T-cell (primary cell): ENCODE data around the gene PPHLN1. TPM values are rescaled to one million over a fixed set of nuclear protein-coding genes. Genes with fewer than 3 reads are reported as not detected.

ENCODE experiments used
- ATAC-seq, 4 experiments: fragments of 200-7000 bp in 3 of 4; fragments of 150-1000 bp in 1 of 4; cut with Tn5 transposase; replicated peaks in 1 of 4; 1 replicate in 3 of 4; 2 replicates in 1 of 4; pipeline ENCODE4 v1.10.0; 2021; ENCODE audit warnings: moderate library complexity in 3 of 4, mild to moderate bottlenecking in 2 of 4, moderate number of reproducible peaks in 1 of 4
- CTCF ChIA-PET, 2 donors: fragments of 300-600 bp; sonication (Branson Sonifier 250); formaldehyde crosslinking; loops; one replicate each; lab custom pipeline; 2022; ENCODE audit warnings: antibody characterized with exemption in 2 of 2; lab: Charles Lee
- POLR2A ChIA-PET, 2 donors: fragments of 300-600 bp; sonication (Branson Sonifier 250); formaldehyde crosslinking; loops; one replicate each; lab custom pipeline; 2022; ENCODE audit warnings: antibody characterized with exemption in 2 of 2; lab: Charles Lee
- DNase-seq, 35 experiments: peaks; one replicate each; pipeline versions ENCODE4 v3.0.0 to v3.0.0-alpha.2; 2013 to 2023
- H3K27ac ChIP-seq: one replicate; pipeline ENCODE4 v1.5.1; 2013; ENCODE audit warnings: low read length
- H3K27me3 ChIP-seq, 2 experiments: replicated peaks in 1 of 2; 1 replicate in 1 of 2; 2 replicates in 1 of 2; pipeline versions ENCODE4 v1.6.1 to v1.7.0; 2013; ENCODE audit warnings: low read length in 1 of 2, mixed read lengths in 1 of 2; ENCODE audit not compliant: control insufficient read depth in 2 of 2, insufficient read depth in 2 of 2; ENCODE audit errors: extremely low read depth in 1 of 2
- H3K36me3 ChIP-seq, 2 donors: 1 replicate in 1 of 2; 2 replicates in 1 of 2; pipeline versions ENCODE4 v1.6.1 to v1.7.0; 2013; ENCODE audit warnings: low read length in 1 of 2; ENCODE audit not compliant: control insufficient read depth in 2 of 2, insufficient read depth in 1 of 2; ENCODE audit errors: extremely low read depth in 1 of 2
- H3K4me1 ChIP-seq, 2 experiments: 1 replicate in 1 of 2; 2 replicates in 1 of 2; pipeline versions ENCODE4 v1.6.1 to v1.7.0; 2013; ENCODE audit warnings: low read length in 2 of 2, mixed read lengths in 1 of 2; ENCODE audit not compliant: insufficient read depth in 2 of 2, control insufficient read depth in 1 of 2; ENCODE audit errors: extremely low read depth in 1 of 2
- H3K4me3 ChIP-seq, 2 donors: 1 replicate in 1 of 2; 2 replicates in 1 of 2; pipeline versions ENCODE4 v1.5.1 to v1.7.0; 2013; ENCODE audit warnings: mild to moderate bottlenecking in 2 of 2, low read length in 1 of 2, moderate library complexity in 1 of 2; ENCODE audit not compliant: control insufficient read depth in 1 of 2; ENCODE audit errors: extremely low read depth in 1 of 2
- H3K9me3 ChIP-seq: 2 replicates; pipeline ENCODE4 v1.7.0; 2013
- H3K27ac Mint-ChIP-seq, 2 donors: one replicate each; pipeline ENCODE4 v1.8.0; 2020 to 2021; ENCODE audit warnings: mild to moderate bottlenecking in 2 of 2, mixed read lengths in 2 of 2
- H3K27me3 Mint-ChIP-seq, 2 donors: one replicate each; pipeline ENCODE4 v1.8.0; 2021 to 2022; ENCODE audit warnings: mixed read lengths in 2 of 2
- H3K36me3 Mint-ChIP-seq: one replicate; pipeline ENCODE4 v1.8.0; 2021; ENCODE audit warnings: mixed read lengths
- H3K4me1 Mint-ChIP-seq, 3 donors: one replicate each; pipeline ENCODE4 v1.8.0; 2020 to 2022; ENCODE audit warnings: mixed read lengths in 3 of 3, mild to moderate bottlenecking in 1 of 3
- H3K4me3 Mint-ChIP-seq, 3 donors: one replicate each; pipeline ENCODE4 v1.8.0; 2020 to 2022; ENCODE audit warnings: mild to moderate bottlenecking in 3 of 3, mixed read lengths in 3 of 3, moderate library complexity in 3 of 3
- H3K9me3 Mint-ChIP-seq, 3 donors: one replicate each; pipeline ENCODE4 v1.8.0; 2020 to 2022; ENCODE audit warnings: mixed read lengths in 3 of 3
- WGBS: methylation state at CpG from one replicate; pipeline ENCODE4 v1.1.5; 2013; ENCODE audit warnings: missing lambda C conversion rate; ENCODE audit not compliant: insufficient coverage; 5-methylcytosine and 5-hydroxymethylcytosine counted together
- total RNA-seq, 35 experiments: library from RNA in 6 of 35; stranded (reverse) in 6 of 35; fragments of 120-200 nt in 1 of 35; gene quantifications; one replicate each; pipeline versions ENCODE4 v1.2.1 to v1.2.4 and lab custom pipeline; 2013 to 2026

The PPHLN1 gene
- total RNA-seq, 5 donors from 2014 or later (not counting 1 experiment from before 2014, with no cell fraction given), result 70.8 to 98.9 (median 80.8) TPM

- H3K27me3 ChIP-seq, result no peaks in the 10 kb centered on the region
- no peak for DNase-seq
- H3K9me3 ChIP-seq, result no peaks in the 10 kb centered on the region
- Mint-ChIP-seq H3K4me1 (peaks cover 19 to 43% (median 33%) of the 10 kb centered on the region in 3 donors), H3K27me3 (no peaks in the 10 kb centered on the region), H3K36me3 (peaks cover 19% of the 10 kb centered on the region), H3K4me3 (no peak overlapping the region), H3K27ac (no peak overlapping the region), H3K9me3 (no peaks in the 10 kb centered on the region)
- H3K27ac ChIP-seq, result no peak overlapping the region
- H3K4me1 ChIP-seq, result no peaks in the 10 kb centered on the region
- ChIA-PET POLR2A (interaction anchor here in 1 of 2 donors (0.5 kb wide), 1 partner anchor 130 kb away, joined by 4 read pairs; no protein-coding TSS in a partner anchor), CTCF (no interaction called here)
- WGBS, result no CpG with 5 or more reads among the region's 5 CpGs
- ATAC-seq, result no peak
- H3K4me3 ChIP-seq, result no peak overlapping the region
- peaks cover 0 to 2% of the 10 kb centered on the region in 2 donors for H3K36me3 ChIP-seq
Observed at GRCh38 chr12:42365486-42365885, 39.5 kb downstream of the PPHLN1 start.

GRCh38 chr12:42370013-42370412 lies 44.0 kb downstream of the PPHLN1 start:
- Histone ChIP-seq H3K36me3 (no peaks in the 10 kb centered on the region), H3K4me1 (no peaks in the 10 kb centered on the region), H3K4me3 (no peak overlapping the region), H3K27ac (no peak overlapping the region), H3K27me3 (no peaks in the 10 kb centered on the region), H3K9me3 (no peaks in the 10 kb centered on the region)
- POLR2A ChIA-PET, result no interaction called here
- no peak overlapping the region for H3K4me3 Mint-ChIP-seq
- H3K4me1 Mint-ChIP-seq, result peaks cover 11 to 36% (median 17%) of the 10 kb centered on the region in 3 donors
- H3K27ac Mint-ChIP-seq, result no peak overlapping the region
- CTCF ChIA-PET, result interaction anchor here in 1 of 2 donors (0.6 to 1.2 kb wide), 4 partner anchors 12 to 75 kb away, joined by 3 to 5 read pairs (median 3); no protein-coding TSS in a partner anchor
- H3K27me3 Mint-ChIP-seq, result no peaks in the 10 kb centered on the region
- no peak for DNase-seq
- no peaks in the 10 kb centered on the region for H3K36me3 Mint-ChIP-seq
- WGBS, result 82% methylated on average over 3 of the region's 4 CpGs
- ATAC-seq, result no peak
- no peaks in the 10 kb centered on the region for H3K9me3 Mint-ChIP-seq

- no peaks in the 10 kb centered on the region for H3K9me3 ChIP-seq
- WGBS, result no CpG with 5 or more reads among the region's 2 CpGs
- H3K4me3 ChIP-seq, result no peak overlapping the region
- peaks cover 0 to 17% of the 10 kb centered on the region in 2 donors for H3K36me3 ChIP-seq
- DNase-seq (peak in 9 of 35 experiments; percentile 6 to 73 (median 14)), ATAC-seq (peak; percentile 75 to 89 (median 80))
- H3K4me3 Mint-ChIP-seq, result no peak overlapping the region
- H3K27ac Mint-ChIP-seq, result no peak overlapping the region
- H3K4me1 Mint-ChIP-seq, result peaks cover 6 to 26% (median 13%) of the 10 kb centered on the region in 3 donors
- H3K36me3 Mint-ChIP-seq, result peaks cover 11% of the 10 kb centered on the region
- H3K9me3 Mint-ChIP-seq, result no peaks in the 10 kb centered on the region
- H3K4me1 ChIP-seq, result no peaks in the 10 kb centered on the region
- H3K27me3 ChIP-seq, result no peaks in the 10 kb centered on the region
- ChIA-PET POLR2A (interaction anchor here in 1 of 2 donors (0.6 kb wide), 2 partner anchors 137 to 1499 kb away, joined by 4 to 11 read pairs; no protein-coding TSS in a partner anchor), CTCF (interaction anchor here (0.6 to 3.2 kb wide), 43 partner anchors 8 to 1426 kb away, joined by 3 to 21 read pairs (median 4); no protein-coding TSS in a partner anchor)
- no peak overlapping the region for H3K27ac ChIP-seq
- H3K27me3 Mint-ChIP-seq, result no peaks in the 10 kb centered on the region
Observed at GRCh38 chr12:42372154-42372791, 46.3 kb downstream of the PPHLN1 start.

- H3K9me3 Mint-ChIP-seq, result no peaks in the 10 kb centered on the region
- peaks cover 10 to 24% (median 14%) of the 10 kb centered on the region in 3 donors for H3K4me1 Mint-ChIP-seq
- Histone ChIP-seq H3K4me1 (no peaks in the 10 kb centered on the region), H3K4me3 (no peak overlapping the region), H3K27ac (no peak overlapping the region), H3K9me3 (no peaks in the 10 kb centered on the region), H3K27me3 (no peaks in the 10 kb centered on the region), H3K36me3 (peaks cover 0 to 17% of the 10 kb centered on the region in 2 donors)
- peaks cover 19% of the 10 kb centered on the region for H3K36me3 Mint-ChIP-seq
- ChIA-PET CTCF (interaction anchor here in 1 of 2 donors (0.9 to 3.2 kb wide), 2 partner anchors 40 to 1427 kb away, joined by 3 to 21 read pairs; no protein-coding TSS in a partner anchor), POLR2A (no interaction called here)
- no peaks in the 10 kb centered on the region for H3K27me3 Mint-ChIP-seq
- no peak for DNase-seq
- no peak overlapping the region for H3K27ac Mint-ChIP-seq
- H3K4me3 Mint-ChIP-seq, result no peak overlapping the region
- ATAC-seq, result no peak
Observed at GRCh38 chr12:42373669-42374068, 47.7 kb downstream of the PPHLN1 start.

- Mint-ChIP-seq H3K4me1 (peaks cover 34 to 36% (median 36%) of the 10 kb centered on the region in 3 donors), H3K9me3 (no peaks in the 10 kb centered on the region), H3K27ac (no peak overlapping the region), H3K36me3 (peaks cover 55% of the 10 kb centered on the region), H3K27me3 (no peaks in the 10 kb centered on the region), H3K4me3 (no peak overlapping the region)
- no peaks in the 10 kb centered on the region for H3K9me3 ChIP-seq
- WGBS, result no CpG with 5 or more reads among the region's 1 CpG
- no peak overlapping the region for H3K4me3 ChIP-seq
- H3K36me3 ChIP-seq, result peaks cover 0 to 25% of the 10 kb centered on the region in 2 donors
- ChIA-PET CTCF (interaction anchor here (0.6 to 2.1 kb wide), 3 partner anchors 9 to 10 kb away, joined by 3 to 21 read pairs (median 4); no protein-coding TSS in a partner anchor), POLR2A (no interaction called here)
- no peak overlapping the region for H3K27ac ChIP-seq
- peaks cover 0 to 9% of the 10 kb centered on the region in 2 experiments for H3K4me1 ChIP-seq
- ATAC-seq, result no peak
- no peak for DNase-seq
- no peaks in the 10 kb centered on the region for H3K27me3 ChIP-seq
Observed at GRCh38 chr12:42380733-42381132, 54.8 kb downstream of the PPHLN1 start.

GRCh38 chr12:42382013-42382696 lies 56.2 kb downstream of the PPHLN1 start:
- Histone ChIP-seq H3K36me3 (peaks cover 0 to 19% of the 10 kb centered on the region in 2 donors), H3K27ac (no peak overlapping the region), H3K4me3 (no peak overlapping the region), H3K27me3 (no peaks in the 10 kb centered on the region), H3K4me1 (peaks cover 0 to 9% of the 10 kb centered on the region in 2 experiments), H3K9me3 (no peaks in the 10 kb centered on the region)
- Mint-ChIP-seq H3K27me3 (no peaks in the 10 kb centered on the region), H3K36me3 (peaks cover 44% of the 10 kb centered on the region), H3K4me1 (peaks cover 34 to 36% (median 36%) of the 10 kb centered on the region in 3 donors), H3K27ac (no peak overlapping the region), H3K9me3 (no peaks in the 10 kb centered on the region), H3K4me3 (no peak overlapping the region)
- no peak for ATAC-seq
- POLR2A ChIA-PET, result interaction anchor here in 1 of 2 donors (0.5 kb wide), 1 partner anchor 657 kb away, joined by 5 read pairs; no protein-coding TSS in a partner anchor
- no peak for DNase-seq
- WGBS, result no CpG with 5 or more reads among the region's 2 CpGs
- CTCF ChIA-PET, result interaction anchor here (1.2 to 2.1 kb wide), 4 partner anchors 10 to 12 kb away, joined by 4 to 21 read pairs (median 6); no protein-coding TSS in a partner anchor
